CD1c-positive myeloid dendritic cell (primary cell): ENCODE results near the gene DIO2.

ENCODE experiments used
- DNase-seq: peaks from one replicate; pipeline ENCODE4 v3.0.0-alpha.2; 2016; ENCODE audit errors: extremely low spot score

The DIO2 gene

GRCh38 chr14:80167793-80168448 is 43.4 kb downstream of the DIO2 start:
- DNase-seq = no peak

DNA sequence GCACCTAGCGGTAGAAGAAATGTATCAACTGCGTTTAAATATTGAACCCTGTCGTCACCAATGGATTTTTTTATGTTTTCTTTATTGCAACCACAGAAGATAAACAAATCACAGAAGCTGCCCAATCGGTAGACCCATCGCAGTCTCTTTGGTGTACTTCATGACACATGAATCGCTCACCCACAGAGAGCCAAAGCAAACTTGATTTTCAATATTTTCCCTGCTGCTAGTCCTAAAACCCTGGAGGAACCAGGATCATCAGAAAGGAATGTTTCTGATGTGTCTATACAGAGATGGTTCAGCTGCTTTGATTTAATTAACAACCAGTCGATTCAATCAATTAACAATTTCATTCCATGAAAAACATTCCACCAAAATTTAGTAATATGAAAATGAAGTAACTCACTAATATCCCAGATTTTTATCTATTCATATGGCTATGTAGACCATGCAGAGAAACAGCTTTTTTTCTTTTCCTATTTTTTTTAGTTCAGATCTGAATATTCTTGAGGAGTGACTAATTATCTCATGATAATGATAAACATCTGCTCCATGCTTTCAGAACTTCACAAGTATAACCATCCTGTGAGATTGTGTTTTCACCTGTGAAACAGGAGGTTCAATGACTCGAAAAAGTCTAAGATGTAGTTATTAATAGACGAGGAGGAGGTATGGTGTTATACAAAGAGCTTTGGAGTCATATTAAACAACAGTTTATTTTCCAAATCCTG is 46.1 kb downstream of the DIO2 start:
- no peak for DNase-seq

DNA sequence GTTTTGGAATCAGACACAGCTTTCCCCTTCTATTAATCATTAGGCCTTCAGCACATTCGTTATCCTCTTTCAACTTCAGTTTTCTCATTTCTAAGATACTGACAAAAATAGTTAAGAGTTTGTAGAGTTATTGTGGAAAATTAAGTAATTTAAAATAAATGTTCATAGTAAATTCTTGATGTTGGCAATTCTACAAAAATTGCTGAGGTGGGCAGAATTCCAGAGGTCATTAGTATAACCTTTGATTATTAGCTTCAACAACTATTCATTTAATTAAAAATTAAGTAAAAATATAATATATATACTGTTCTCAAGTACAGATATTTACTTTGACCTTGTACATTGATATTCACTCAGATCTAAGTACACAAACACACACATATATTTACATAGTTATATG is 58.5 kb downstream of the DIO2 start:
- no peak for DNase-seq

- no peak for DNase-seq
Observed at GRCh38 chr14:80152166-80152565, 59.1 kb downstream of the DIO2 start.

- no peak for DNase-seq
Observed at GRCh38 chr14:80150301-80150700, 61.0 kb downstream of the DIO2 start.
